ENCODE measurements around the gene HOXB4. TPM values are rescaled to one million over a fixed set of nuclear protein-coding genes. Genes with fewer than 3 reads are reported as not detected.
A peak's percentile ranks its signal among the peaks of the same experiment; 100 is the strongest.

The HOXB4 gene
- total RNA-seq, 2 experiments from 2014 or later: 5.3 to 6.4 TPM

DNA sequence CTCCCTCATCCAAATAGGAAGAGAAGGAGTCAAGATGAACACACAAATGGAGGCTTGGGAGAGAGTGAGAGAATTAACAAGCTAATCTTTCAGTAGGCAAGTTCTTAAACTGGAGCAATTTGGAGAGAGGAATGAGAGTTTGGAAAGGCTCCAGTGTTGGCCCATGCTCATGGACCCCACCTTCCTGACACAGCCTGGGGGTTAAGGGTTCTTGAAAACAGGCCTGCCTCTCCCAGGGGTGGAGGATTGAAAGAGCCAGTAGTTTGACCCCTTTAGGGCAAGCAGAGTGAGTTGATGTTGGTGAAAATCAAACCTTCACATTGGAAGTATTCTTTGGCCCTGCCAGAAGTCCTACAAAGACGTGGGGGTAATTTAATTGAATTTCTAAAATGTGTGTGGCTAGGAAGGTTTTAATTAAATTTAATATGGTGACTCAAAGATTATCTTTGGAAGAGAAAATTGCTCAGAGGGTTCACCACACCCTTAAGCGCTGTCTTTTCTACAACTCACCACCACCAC lies 6.1 kb upstream of the HOXB4 start:
- Mint-ChIP-seq H3K27ac (no peak overlapping the region), H3K4me1 (peaks cover 51% of the 10 kb centered on the region), H3K27me3 (peaks cover 88% of the 10 kb centered on the region)

DNA sequence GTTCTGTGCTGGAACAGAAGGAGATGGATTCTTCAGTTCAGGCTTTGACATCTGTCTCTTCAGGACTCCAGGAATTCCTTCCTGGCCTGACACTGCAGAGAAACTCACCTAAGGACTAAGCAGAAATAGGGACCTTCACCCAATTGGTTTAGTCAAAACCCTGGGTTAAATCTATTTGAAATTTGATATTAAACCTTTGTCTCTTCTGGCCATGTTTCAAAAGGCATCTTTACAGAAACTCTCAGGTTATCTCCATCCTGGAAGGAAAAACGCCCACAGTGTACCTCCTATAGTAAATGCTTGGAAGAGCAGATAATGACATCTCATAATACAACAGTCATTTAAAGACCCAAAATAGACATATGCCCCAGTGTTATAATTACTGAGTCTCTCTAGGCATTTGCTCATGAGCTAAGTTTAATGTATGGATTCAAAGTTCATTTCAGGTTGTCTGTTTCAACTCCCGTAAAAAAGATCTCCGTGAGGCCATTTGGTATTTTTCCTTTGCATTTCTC lies 5.6 kb upstream of the HOXB4 start:
- H3K36me3 Mint-ChIP-seq: peaks cover 5% of the 10 kb centered on the region
- no peak overlapping the region for H3K4me3 Mint-ChIP-seq
- peaks cover 88% of the 10 kb centered on the region for H3K27me3 Mint-ChIP-seq
- peaks cover 55% of the 10 kb centered on the region for H3K4me1 Mint-ChIP-seq
- ATAC-seq (ENCODE audit: low read depth): no peak
- POLR2A ChIA-PET: interaction anchor here (0.6 to 2.3 kb wide), 3 partner anchors 91 to 232 kb away, joined by 3 to 10 read pairs (median 4); no protein-coding TSS in a partner anchor
- H3K9me3 Mint-ChIP-seq: no peaks in the 10 kb centered on the region
- no peak for DNase-seq
- H3K27ac Mint-ChIP-seq: no peak overlapping the region

More for the DNA sequence above, 6.1 kb upstream of the HOXB4 start:
- POLR2A ChIA-PET: interaction anchor here (0.6 to 2.3 kb wide), 2 partner anchors 159 to 232 kb away, joined by 3 to 10 read pairs; no protein-coding TSS in a partner anchor
- no peaks in the 10 kb centered on the region for H3K9me3 Mint-ChIP-seq
- ATAC-seq (ENCODE audit: low read depth): no peak
- peaks cover 5% of the 10 kb centered on the region for H3K36me3 Mint-ChIP-seq
- peak overlapping the region; percentile 89 for H3K4me3 Mint-ChIP-seq
- no peak for DNase-seq

DNA sequence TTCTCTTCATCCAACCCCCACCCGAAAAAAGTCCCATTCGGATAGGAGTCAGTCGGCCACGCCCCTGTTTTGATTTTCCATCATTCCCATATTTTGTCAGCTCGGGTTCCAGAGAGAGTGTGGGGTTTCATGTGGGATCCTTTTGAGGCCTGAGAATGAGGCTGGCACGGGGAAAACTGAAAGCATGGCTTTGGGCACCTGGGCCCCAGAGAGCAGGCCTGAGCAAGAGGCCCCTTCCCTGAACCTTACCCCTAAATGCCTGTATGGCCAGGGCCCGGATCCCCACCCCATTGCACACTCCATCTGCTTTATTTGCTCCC lies 4.6 kb upstream of the HOXB4 start:
- H3K36me3 Mint-ChIP-seq: peaks cover 5% of the 10 kb centered on the region
- peaks cover 52% of the 10 kb centered on the region for H3K4me1 Mint-ChIP-seq
- POLR2A ChIA-PET: interaction anchor here (0.6 to 2.3 kb wide), 3 partner anchors 79 to 231 kb away, joined by 4 to 10 read pairs (median 4); no protein-coding TSS in a partner anchor
- H3K27ac Mint-ChIP-seq: no peak overlapping the region
- H3K9me3 Mint-ChIP-seq: no peaks in the 10 kb centered on the region
- H3K4me3 Mint-ChIP-seq: peak overlapping the region; percentile 72
- ATAC-seq (ENCODE audit: low read depth) (no peak), DNase-seq (no peak)
- peaks cover 79% of the 10 kb centered on the region for H3K27me3 Mint-ChIP-seq

DNA sequence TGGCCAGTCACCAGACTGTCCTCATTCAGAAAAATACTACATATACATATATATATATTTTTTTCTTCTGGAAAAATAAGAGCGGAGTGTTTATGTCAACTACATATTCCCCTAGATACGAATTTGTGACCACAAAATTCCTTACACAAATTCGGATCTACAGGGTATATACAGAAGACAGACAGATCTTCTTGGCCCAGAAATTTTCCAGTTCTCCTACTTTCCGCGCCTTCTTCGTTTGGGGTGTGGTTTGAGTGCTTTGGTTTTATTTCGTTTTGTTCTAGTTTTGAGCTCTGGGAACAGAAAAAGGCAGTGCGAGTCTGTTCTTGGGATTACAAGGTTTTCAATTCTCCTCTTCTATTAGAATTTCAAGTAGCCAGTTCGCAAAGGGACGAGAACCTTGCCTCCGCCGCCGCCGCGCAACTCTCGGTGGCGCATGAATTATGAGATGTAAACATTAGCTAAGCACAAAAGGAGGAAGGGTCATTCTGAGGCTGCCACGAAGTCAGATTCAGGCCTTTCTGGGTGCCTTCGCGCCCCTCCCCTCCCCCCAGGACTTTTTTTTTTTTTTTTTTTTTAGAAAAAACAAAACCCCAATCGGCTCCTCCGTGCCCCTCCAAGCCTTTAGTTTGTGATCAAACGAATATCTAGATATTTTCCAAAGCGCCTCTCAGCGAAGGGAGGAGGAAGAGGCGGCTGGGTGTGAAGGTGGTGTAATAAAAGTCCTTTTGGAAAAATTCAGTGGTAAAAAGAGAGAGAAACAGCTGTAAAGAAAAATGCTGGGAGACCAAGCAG lies 1.8 kb upstream of the HOXB4 start:
- Mint-ChIP-seq H3K27me3 (peaks cover 56% of the 10 kb centered on the region), H3K27ac (no peak overlapping the region), H3K4me3 (peak overlapping the region; percentile 94), H3K9me3 (no peaks in the 10 kb centered on the region), H3K36me3 (peaks cover 9% of the 10 kb centered on the region), H3K4me1 (peaks cover 40% of the 10 kb centered on the region)
- ATAC-seq (ENCODE audit: low read depth) (no peak), DNase-seq (no peak)
- POLR2A ChIA-PET: interaction anchor here (0.6 kb wide), 1 partner anchor 422 kb away, joined by 4 read pairs; no protein-coding TSS in a partner anchor

DNA sequence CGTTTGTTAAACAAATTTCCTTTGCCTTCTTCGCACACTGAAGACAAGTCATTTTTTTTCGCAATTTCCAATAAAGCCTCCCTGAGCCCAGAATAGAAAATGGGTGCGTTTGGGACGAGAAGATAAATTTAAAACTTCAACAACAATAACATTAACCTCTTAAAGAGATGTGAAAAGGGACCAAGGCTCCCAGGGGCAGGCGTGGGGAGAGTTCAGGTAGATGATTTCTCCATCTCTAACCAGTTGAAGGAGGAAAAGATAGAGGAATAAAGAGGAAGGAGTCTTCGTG lies 1.3 kb upstream of the HOXB4 start:
- ATAC-seq (ENCODE audit: low read depth) (no peak), DNase-seq (no peak)
- Mint-ChIP-seq H3K36me3 (peaks cover 9% of the 10 kb centered on the region), H3K27ac (no peak overlapping the region), H3K27me3 (peaks cover 51% of the 10 kb centered on the region), H3K4me1 (peaks cover 38% of the 10 kb centered on the region), H3K4me3 (peak overlapping the region; percentile 94), H3K9me3 (no peaks in the 10 kb centered on the region)
- POLR2A ChIA-PET: interaction anchor here (0.6 to 1.2 kb wide), 3 partner anchors 39 to 421 kb away, joined by 3 to 4 read pairs (median 3); no protein-coding TSS in a partner anchor

DNA sequence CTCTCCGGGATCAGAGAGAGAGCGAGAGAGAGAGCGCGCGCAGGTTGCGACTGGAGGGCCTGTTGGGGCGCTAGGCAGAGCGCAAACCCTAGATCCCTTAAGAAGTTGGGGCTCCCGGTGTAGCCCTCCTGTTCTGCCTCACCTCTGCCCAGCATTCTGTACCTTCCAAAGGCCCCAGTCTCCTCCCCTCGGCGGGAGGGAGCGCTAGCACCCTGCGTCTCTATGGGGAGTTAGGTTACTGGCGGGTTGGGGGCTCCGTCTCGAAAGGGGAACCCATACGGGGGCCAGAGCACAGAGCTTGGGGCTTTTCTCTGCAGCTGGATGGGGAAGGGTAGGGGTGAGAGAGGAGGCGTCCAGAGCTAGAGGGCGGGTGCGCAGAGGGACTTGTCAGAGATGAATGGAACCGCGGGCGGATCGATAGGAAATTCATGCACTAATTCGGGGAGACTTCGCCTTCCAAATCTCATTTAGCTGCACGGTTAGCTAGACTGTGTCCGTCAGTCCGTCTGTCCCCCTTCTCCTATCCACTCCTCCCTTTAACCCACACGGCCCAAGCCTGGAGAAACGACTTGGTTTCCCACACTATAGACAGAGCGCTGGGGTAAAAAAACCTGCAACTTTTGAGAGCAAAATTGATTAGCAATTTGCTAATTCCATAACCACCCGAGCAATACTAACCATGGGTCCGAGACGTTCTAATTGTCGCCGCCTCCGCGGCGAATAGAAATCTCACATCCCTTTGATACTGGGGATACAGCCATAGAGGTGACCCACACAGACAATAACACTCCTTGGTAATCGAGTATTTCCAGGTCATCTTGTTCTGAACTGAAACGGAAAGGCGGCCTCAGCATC lies 693 bp upstream of the HOXB4 start:
- peaks cover 47% of the 10 kb centered on the region for H3K27me3 Mint-ChIP-seq
- H3K36me3 Mint-ChIP-seq: peaks cover 9% of the 10 kb centered on the region
- peak overlapping the region; percentile 94 for H3K4me3 Mint-ChIP-seq
- ATAC-seq (ENCODE audit: low read depth): peak; percentile 45
- H3K4me1 Mint-ChIP-seq: peaks cover 38% of the 10 kb centered on the region
- H3K27ac Mint-ChIP-seq: peak overlapping the region; percentile 64
- POLR2A ChIA-PET: interaction anchor here (0.7 to 1.3 kb wide), 3 partner anchors 32 to 86 kb away, joined by 3 read pairs; no protein-coding TSS in a partner anchor
- H3K9me3 Mint-ChIP-seq: no peaks in the 10 kb centered on the region
- no peak for DNase-seq

DNA sequence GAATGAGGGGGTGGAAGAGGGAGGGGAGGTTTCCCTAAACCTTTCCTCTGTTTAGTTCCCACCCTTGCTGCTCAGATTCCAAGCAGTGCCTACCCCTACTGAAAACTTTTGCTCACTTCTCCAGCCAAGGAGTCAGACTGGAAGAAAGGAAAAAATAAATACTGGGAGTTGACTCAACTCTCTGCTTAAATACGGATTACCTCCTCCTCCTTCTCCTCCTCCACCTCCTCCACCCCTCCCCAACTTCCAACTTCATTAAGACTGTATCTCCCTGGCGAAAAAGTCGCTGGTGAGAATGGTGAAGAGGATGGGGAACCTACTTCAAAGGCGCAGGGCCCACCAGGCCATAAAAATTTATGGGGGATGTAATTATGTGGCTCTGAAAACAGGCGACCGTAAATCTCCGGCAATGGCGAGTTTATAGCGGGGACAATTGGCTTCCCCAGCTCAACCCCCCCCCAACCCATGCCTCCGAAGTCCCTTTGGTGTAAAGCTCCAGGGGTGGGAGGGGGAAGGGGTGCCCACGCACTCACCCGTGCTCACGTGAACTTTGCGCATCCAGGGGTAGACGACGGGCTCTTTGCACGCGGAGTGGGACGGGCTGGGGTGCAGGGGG lies 712 bp downstream of the HOXB4 start:
- no peaks in the 10 kb centered on the region for H3K9me3 Mint-ChIP-seq
- H3K4me3 Mint-ChIP-seq: peak overlapping the region; percentile 89
- peak; percentile 8 for ATAC-seq (ENCODE audit: low read depth)
- H3K27ac Mint-ChIP-seq: peak overlapping the region; percentile 74
- peaks cover 36% of the 10 kb centered on the region for H3K27me3 Mint-ChIP-seq
- peaks cover 33% of the 10 kb centered on the region for H3K4me1 Mint-ChIP-seq
- DNase-seq: no peak
- H3K36me3 Mint-ChIP-seq: peaks cover 12% of the 10 kb centered on the region
- POLR2A ChIA-PET: interaction anchor here (0.5 to 1.4 kb wide), 4 partner anchors 22 to 494 kb away, joined by 3 to 4 read pairs (median 3); no protein-coding TSS in a partner anchor

DNA sequence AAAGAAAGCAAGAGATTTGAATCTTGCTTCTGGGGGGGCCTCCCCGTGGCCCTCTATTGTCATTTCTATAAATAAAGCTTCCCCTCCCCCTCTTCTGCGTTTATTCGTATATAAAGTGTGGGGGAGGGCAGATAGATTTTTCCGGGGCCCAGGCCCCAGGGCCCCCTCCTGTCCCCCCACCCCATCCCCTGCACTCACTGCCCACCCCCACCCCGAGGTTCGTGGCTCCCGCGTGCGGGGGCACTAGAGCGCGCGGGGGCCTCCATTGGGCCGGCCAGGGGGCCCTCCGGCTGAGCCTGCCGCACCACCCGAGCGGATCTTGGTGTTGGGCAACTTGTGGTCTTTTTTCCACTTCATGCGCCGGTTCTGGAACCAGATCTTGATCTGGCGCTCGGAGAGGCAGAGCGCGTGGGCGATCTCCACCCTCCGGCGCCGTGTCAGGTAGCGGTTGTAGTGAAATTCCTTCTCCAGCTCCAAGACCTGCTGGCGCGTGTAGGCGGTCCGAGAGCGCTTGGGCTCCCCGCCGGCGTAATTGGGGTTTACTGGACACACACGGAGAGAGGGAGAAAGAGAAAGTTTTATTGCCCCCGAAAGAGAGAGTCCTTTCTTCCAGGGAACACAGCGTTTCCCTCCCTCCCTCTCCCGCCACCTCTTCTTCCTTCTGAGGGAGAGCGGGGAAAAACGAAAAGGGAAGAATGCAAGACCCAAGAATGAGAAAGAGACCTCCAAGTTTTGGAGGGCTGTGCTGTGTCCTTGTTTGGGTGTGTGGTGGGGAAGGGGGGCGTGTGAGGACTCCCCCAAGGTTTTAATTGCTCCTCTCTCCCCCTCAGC lies 1.5 kb downstream of the HOXB4 start:
- H3K36me3 Mint-ChIP-seq: peaks cover 12% of the 10 kb centered on the region
- H3K27me3 Mint-ChIP-seq: peaks cover 34% of the 10 kb centered on the region
- H3K27ac Mint-ChIP-seq: no peak overlapping the region
- ATAC-seq (ENCODE audit: low read depth) (no peak), DNase-seq (no peak)
- POLR2A ChIA-PET: interaction anchor here (0.9 to 1.4 kb wide), 2 partner anchors 71 to 124 kb away, joined by 3 to 4 read pairs; no protein-coding TSS in a partner anchor
- no peaks in the 10 kb centered on the region for H3K9me3 Mint-ChIP-seq
- H3K4me1 Mint-ChIP-seq: peaks cover 29% of the 10 kb centered on the region
- H3K4me3 Mint-ChIP-seq: peak overlapping the region; percentile 89

DNA sequence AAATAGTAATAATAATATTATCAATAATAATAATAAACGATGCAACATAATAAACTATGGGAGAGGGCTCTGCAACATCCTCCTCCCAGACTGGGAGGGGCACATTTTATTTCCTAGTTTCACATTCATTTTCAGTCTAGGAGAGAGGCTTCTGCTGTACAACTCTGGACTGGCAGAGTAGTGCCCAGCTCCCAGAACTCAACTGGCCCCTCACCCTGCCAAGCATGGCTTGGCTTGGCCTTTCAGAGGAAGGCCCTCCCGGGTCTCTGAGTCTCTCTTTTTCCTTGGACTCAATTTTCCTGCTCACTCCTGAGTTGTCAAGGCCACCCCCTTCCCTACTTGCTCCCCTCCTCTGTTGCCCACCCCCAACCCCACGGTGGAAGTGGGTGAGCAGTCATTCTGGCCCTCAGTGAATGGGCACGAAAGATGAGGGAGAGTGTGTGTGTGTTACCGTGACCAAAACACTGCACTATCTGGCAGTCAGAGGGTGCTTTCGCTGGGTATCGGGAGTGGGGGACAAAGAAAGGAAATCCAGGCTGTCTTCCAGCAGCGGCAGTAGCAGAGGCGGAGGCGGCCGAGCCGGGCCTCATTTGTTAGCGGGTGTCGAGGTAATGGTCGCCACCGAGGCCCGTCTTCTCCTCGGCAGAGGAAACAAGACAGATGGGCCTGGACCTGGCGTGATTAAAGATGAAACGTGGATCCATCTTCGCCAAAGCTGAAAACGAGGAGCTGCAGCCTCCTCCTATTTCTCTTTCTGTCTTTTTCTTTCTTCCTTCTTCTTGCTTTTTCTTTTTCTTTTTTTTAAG lies 2.3 kb downstream of the HOXB4 start:
- ATAC-seq (ENCODE audit: low read depth): no peak
- POLR2A ChIA-PET: interaction anchor here (0.6 kb wide), 1 partner anchor 65 kb away, joined by 8 read pairs; no protein-coding TSS in a partner anchor
- Mint-ChIP-seq H3K27me3 (peaks cover 26% of the 10 kb centered on the region), H3K9me3 (no peaks in the 10 kb centered on the region), H3K36me3 (peaks cover 12% of the 10 kb centered on the region), H3K4me3 (peak overlapping the region; percentile 43), H3K4me1 (peaks cover 27% of the 10 kb centered on the region), H3K27ac (no peak overlapping the region)
- no peak for DNase-seq

DNA sequence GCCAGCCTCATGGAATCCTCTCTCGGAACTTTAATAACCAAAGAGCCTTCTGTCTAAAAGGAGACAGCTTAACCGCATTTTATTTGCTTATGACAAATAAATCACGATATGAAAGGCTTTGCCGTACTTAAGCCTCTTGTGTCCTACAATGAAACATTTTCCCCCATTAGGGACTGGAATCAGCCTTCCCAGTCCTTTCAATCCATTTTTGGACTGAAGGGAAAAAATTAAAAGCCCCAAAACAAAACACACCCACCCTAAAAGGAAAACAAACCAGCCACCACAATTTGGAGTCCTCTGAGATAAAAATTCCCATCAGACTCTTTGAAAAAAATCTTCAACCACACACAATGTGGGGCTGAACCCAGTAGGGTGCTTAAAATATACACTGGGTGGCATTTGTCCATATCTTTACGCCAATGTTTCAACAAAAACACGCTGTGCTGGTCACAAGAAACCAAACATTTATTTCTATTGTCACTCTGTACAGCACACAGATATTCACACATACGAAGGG lies 3.0 kb downstream of the HOXB4 start:
- DNase-seq (no peak), ATAC-seq (ENCODE audit: low read depth) (no peak)
- POLR2A ChIA-PET: interaction anchor here (1.0 kb wide), 1 partner anchor 71 kb away, joined by 5 read pairs; no protein-coding TSS in a partner anchor
- Mint-ChIP-seq H3K4me3 (no peak overlapping the region), H3K36me3 (peaks cover 12% of the 10 kb centered on the region), H3K27ac (no peak overlapping the region), H3K27me3 (peaks cover 18% of the 10 kb centered on the region), H3K9me3 (no peaks in the 10 kb centered on the region), H3K4me1 (peaks cover 23% of the 10 kb centered on the region)

DNA sequence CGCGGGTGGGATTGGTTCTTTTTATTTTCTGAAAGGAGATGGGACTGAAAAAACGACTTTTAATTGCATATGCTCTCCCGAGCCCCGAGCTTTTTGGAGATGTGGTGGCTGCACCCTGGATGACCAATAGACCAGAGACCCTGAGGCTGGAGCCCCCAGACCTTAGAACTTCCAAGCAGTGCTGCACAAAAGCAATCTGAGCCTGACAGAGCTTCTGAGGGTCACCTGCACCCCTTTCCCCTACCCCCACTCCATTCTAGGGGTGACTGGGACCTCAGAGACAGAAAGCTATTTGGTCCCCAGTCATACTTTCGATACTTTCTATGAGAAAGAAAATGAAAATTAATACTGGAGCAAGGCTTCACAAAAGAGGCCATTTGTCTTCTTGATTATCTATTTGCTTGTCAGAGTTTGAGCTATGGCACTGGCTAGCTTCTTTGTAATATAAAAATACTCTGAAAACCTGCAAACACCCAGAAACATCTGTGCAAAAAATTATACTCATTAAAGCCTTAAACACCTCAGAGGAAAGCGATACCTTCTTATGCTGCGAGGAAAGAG lies 3.6 kb downstream of the HOXB4 start:
- peaks cover 14% of the 10 kb centered on the region for H3K27me3 Mint-ChIP-seq
- POLR2A ChIA-PET: interaction anchor here (1.0 kb wide), 1 partner anchor 71 kb away, joined by 5 read pairs; no protein-coding TSS in a partner anchor
- no peaks in the 10 kb centered on the region for H3K9me3 Mint-ChIP-seq
- no peak for DNase-seq
- H3K4me3 Mint-ChIP-seq: no peak overlapping the region
- no peak overlapping the region for H3K27ac Mint-ChIP-seq
- ATAC-seq (ENCODE audit: low read depth): no peak
- peaks cover 9% of the 10 kb centered on the region for H3K36me3 Mint-ChIP-seq
- peaks cover 20% of the 10 kb centered on the region for H3K4me1 Mint-ChIP-seq

Measured in activated naive CD8-positive, alpha-beta T cell treated with anti-CD3 and anti-CD28 coated beads, Interleukin-2, amount 10 ng/mL, durations not matched to agents 7 days and 5 days (primary cell).